Pancreas (tissue), 10 donors: ENCODE results near the gene SPATA9. TPM values are rescaled to one million over a fixed set of nuclear protein-coding genes. Genes with fewer than 3 reads are reported as not detected.

Experiments used
- ATAC-seq, 4 donors: fragments of 200-7000 bp; cut with Tn5 transposase; one replicate each; pipeline versions ENCODE4 v1.8.0 to v1.9.1; 2020; ENCODE audit warnings: mild to moderate bottlenecking in 4 of 4, moderate library complexity in 4 of 4
- DNase-seq, 6 donors: peaks; one replicate each; pipeline ENCODE4 v3.0.0-alpha.2; 2020
- FAIRE-seq: peaks from 2 replicates; lab custom pipeline; 2012; peaks lifted over from hg19 to GRCh38; lab: Jason Lieb, UNC
- H3K27ac ChIP-seq, 4 donors: fragments of 200-600 bp; sonication (generic); 1 replicate in 3 of 4; 2 replicates in 1 of 4; pipeline versions ENCODE4 v1.5.0 to v1.8.0; 2020
- H3K27me3 ChIP-seq, 4 donors: fragments of 200-600 bp; one replicate each; pipeline ENCODE4 v1.8.0; 2021
- H3K36me3 ChIP-seq, 3 donors: fragments of 200-600 bp; sonication (generic) in 1 of 3; one replicate each; pipeline versions ENCODE4 v1.5.0 to v1.8.0; 2020 to 2021
- H3K4me1 ChIP-seq, 3 donors: fragments of 200-600 bp; one replicate each; pipeline ENCODE4 v1.8.0; 2021
- H3K4me3 ChIP-seq, 4 donors: fragments of 200-600 bp; sonication (generic) in 2 of 4; one replicate each; pipeline versions ENCODE4 v1.5.0 to v1.8.0; 2020 to 2021
- H3K9me3 ChIP-seq, 4 donors: fragments of 200-600 bp; one replicate each; pipeline ENCODE4 v1.8.0; 2021
- WGBS, 2 donors: extraction: QIAGEN DNeasy Blood & Tissue Kit; methylation state at CpG; one replicate each; pipeline ENCODE4 v1.1.7; 2013; 5-methylcytosine and 5-hydroxymethylcytosine counted together
- intact Hi-C, 3 donors: fragments of 100-400 bp; cut with DNase I; formaldehyde crosslinking; loops; one replicate each; pipeline versions ENCODE4 v1.11.1 to v1.14.2; 2022
- polyA plus RNA-seq, 2 donors: library from polyadenylated mRNA; stranded (reverse); fragments of 200-250 nt; gene quantifications; one replicate each; pipeline ENCODE4 v1.2.3, GENCODE V29; 2013
- total RNA-seq, 6 donors: library from RNA; stranded (reverse); fragmentation: NEBNext Ultra II Directional in 4 of 6; extraction: Animal tissue kit (Norgen Biotek cat#: 25700) in 4 of 6; gene quantifications; one replicate each; pipeline versions ENCODE4 v1.2.1 to v1.2.4, GENCODE V29; 2021 to 2023
- TF ChIP-seq, protein P1 (sequence below), 4 donors: fragments of 200-600 bp; sonication (generic) in 3 of 4; IDR thresholded peaks; one replicate each; pipeline versions ENCODE4 v1.5.0 to v1.8.0; 2021; ENCODE audit warnings: antibody characterized with exemption in 4 of 4
- donor health status: healthy with polysubstance abuse.
- donor health status: DM: no; HTN: no; CAD: no; lungs with moderate emphysema.
- donor health status: DM: no; HTN: no; CAD: no.
- donor health status: control.
- donor health status: control.
- donor health status: Bipolar disorder and iron deficiency.
- donor health status: DM: yes; HTN: yes; CAD: no.
- donor health status: DM: no; HTN: no; CAD: no.
- donor health status: DM: no; HTN: no; CAD: no.
- donor health status: DM: yes; HTN: yes; CAD: no.

Gene SPATA9
- total and polyA plus RNA-seq, 8 donors: 0.12 to 1.3 (median 0.48) TPM

DNA sequence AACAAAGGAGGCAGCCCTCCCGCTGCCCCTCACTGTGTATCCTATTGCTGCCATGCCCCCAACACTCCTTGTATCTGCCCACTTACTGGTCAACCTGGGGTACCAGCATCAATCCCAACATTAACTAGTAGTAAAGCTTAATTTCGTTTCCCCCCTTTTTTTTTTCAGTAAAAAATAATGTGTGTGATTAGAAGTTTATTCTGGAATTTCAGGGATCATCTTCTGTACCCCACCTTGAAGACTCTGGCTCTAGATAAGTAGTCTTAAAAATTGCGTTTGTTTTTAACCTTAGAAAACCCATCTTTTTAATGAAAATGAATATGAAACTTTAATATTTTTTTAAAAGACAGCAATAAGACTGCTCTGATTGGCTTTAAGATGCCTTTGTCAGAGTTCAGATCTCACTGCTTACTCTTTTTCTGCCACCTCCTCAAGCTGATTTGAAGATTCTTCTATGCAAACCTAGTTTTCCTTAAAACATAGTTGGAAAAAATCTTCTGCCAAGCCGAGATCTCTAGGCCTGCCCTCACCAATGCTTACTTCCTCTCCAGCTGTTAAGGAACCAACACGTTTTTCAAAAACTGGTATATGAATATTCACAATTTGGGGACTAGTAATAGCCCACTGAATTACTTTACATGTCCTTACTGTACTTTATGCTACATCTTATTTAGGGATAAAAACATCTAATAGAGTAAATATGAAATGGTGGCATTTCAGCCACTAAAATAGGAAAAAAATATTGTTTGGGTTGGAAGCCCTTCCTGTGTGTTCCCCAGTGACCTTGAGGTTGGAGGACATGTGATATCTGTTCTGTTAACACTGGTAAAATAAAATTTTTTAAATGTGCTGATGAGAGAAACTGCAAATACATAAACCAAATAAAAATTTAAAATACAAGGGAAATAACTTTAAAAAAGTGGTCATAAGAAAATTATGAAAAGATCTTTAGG, 44.3 kb upstream of the SPATA9 start:
- 41 to 51% methylated on average over 5 of the region's 5 CpGs for whole genome bisulfite sequencing, 2 donors
- Histone ChIP-seq H3K27ac (peak overlapping the region; percentile 67 to 98 (median 84)), H3K27me3 (no peaks in the 10 kb centered on the region), H3K4me1 (peaks cover 51 to 71% (median 61%) of the 10 kb centered on the region in 3 donors), H3K9me3 (no peaks in the 10 kb centered on the region), H3K4me3 (peak overlapping the region in 1 of 4 donors; percentile 3), H3K36me3 (no peaks in the 10 kb centered on the region)
- FAIRE-seq (no peak), ATAC-seq (no peak), DNase-seq (no peak)
- TF ChIP-seq, protein P1, sequence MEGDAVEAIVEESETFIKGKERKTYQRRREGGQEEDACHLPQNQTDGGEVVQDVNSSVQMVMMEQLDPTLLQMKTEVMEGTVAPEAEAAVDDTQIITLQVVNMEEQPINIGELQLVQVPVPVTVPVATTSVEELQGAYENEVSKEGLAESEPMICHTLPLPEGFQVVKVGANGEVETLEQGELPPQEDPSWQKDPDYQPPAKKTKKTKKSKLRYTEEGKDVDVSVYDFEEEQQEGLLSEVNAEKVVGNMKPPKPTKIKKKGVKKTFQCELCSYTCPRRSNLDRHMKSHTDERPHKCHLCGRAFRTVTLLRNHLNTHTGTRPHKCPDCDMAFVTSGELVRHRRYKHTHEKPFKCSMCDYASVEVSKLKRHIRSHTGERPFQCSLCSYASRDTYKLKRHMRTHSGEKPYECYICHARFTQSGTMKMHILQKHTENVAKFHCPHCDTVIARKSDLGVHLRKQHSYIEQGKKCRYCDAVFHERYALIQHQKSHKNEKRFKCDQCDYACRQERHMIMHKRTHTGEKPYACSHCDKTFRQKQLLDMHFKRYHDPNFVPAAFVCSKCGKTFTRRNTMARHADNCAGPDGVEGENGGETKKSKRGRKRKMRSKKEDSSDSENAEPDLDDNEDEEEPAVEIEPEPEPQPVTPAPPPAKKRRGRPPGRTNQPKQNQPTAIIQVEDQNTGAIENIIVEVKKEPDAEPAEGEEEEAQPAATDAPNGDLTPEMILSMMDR (IDR thresholded peaks at IDR 0.05): no peak
- intact Hi-C loops: no loop called here

DNA sequence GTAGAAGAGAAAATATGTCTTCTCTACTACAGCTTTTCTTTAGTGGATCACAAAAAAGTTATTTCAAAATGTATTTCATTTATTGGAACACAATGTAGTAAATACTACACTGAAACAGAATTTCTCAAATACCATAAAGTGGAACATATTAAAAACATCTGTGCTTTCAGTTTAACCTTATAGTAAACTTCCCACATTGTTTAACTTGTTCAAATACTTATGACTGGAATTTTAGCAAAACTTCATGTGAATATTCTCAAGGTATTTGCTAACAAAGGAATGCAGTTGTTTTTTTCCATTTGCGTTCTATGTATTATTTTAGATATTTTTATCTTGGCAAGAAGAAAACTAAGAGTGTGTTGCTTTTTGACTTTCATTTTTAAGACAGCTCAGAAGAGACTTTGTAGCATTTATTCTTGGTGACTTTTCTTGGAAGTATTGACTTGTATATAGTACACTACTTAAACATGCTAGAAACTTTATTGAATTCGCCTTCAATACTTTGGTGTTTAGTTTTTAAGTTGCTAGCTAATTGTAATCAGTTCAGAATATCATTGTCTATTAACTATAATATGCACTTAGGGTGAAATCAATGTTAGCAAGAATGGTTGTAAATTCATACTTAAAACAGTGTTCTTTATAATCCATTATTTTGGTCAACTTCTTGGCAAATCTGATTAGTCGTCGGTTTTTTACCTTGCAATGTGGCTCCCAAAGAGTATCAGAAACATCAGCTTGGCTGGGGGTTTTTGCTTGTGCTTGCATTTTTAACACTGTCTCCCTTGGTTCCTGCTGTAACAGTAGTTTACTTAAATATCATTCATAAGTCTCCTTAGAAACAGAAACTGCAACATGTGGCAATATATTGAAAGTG, 43.4 kb upstream of the SPATA9 start:
- Histone ChIP-seq H3K4me1 (peaks cover 51 to 77% (median 61%) of the 10 kb centered on the region in 3 donors), H3K9me3 (no peaks in the 10 kb centered on the region), H3K27me3 (no peaks in the 10 kb centered on the region), H3K4me3 (no peak overlapping the region), H3K27ac (peak overlapping the region; percentile 67 to 98 (median 84)), H3K36me3 (no peaks in the 10 kb centered on the region)
- WGBS, 2 donors: 39 to 44% methylated on average over 4 of the region's 4 CpGs
- no peak for FAIRE-seq
- no peak for DNase-seq
- ATAC-seq: no peak
- TF ChIP-seq, protein P1 (IDR thresholded peaks at IDR 0.05): no peak
- intact Hi-C loops: no loop called here

DNA sequence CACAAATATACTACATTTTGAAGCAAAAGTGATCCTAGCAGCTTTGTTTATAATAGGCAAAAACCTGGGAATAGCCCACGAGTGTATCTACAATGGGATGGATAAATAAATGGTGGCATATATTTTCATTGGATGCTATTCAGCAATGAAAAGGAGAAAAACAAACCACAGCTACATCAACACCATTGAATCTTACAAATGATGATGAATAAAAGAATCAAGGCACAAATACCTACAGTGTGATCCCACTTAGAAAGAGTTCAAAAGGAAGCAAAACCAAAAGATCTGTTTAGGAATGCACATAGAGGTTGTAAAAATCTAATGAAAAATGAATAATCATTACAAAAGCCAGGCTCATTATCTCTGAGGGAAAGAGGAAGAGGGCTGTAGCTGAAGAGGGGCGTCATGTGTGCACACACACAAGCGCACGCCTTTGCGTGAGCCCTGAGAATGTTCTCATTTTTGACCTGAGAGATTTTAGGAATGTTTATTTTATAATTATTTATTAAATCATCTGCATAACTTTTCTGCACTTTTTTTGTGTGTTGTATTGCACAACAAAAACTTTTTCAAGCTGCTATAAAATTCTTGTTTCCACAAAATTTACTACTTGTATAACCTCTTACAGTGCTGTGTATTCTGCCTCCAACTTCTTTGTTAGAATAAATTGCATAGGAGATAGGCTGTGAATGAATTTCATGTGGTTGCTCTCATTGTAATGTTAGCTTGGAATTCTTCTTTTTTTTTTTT, 42.5 kb upstream of the SPATA9 start:
- H3K36me3 ChIP-seq: no peaks in the 10 kb centered on the region
- DNase-seq (no peak), ATAC-seq (no peak), FAIRE-seq (no peak)
- H3K27ac ChIP-seq: peak overlapping the region in 1 of 4 donors; percentile 26
- no peaks in the 10 kb centered on the region for H3K9me3 ChIP-seq
- intact Hi-C loops: no loop called here
- TF ChIP-seq, protein P1 (IDR thresholded peaks at IDR 0.05): no peak
- no peak overlapping the region for H3K4me3 ChIP-seq
- no peaks in the 10 kb centered on the region for H3K27me3 ChIP-seq
- H3K4me1 ChIP-seq: peaks cover 51 to 78% (median 66%) of the 10 kb centered on the region in 3 donors
- WGBS, 2 donors: 58 to 70% methylated on average over 5 of the region's 5 CpGs

DNA sequence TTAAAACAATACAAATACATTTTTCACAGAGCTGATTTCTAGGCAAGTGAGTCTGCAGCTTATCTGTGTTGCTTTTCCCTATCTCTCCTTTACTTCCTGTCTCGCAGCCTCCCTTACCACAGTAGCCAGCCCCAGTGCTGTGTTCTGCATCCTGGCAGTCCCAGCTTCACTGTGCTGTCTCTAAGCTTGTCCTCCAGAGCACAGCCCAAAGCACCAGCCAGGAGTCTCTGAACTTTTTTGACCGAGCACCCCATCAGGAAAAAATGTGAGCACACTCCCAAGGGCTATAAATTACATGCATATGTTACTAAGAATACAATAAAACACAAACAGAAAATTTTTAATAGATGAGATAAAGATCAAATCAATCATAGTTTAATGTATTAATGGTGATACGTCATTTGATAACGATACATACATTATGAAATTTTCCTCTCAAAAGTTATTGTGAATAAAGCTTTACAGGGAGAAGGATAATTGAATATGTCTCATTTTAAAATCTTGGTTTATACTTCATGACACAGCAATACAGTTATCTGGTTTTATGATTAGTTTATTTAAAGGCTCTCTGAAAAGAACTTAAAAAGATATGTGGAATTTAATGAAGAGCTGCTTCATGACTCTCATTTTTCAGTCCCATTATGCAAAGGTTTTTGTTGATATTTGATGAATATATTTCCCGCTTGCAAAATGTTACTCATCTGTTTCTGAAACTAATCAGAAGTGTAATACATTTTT, 41.0 kb upstream of the SPATA9 start:
- ATAC-seq (peak in 2 of 4 donors; percentile 14 to 35), FAIRE-seq (no peak), DNase-seq (no peak)
- intact Hi-C loops: no loop called here
- TF ChIP-seq, protein P1 (IDR thresholded peaks at IDR 0.05): no peak
- H3K9me3 ChIP-seq: no peaks in the 10 kb centered on the region
- peaks cover 45 to 72% (median 58%) of the 10 kb centered on the region in 3 donors for H3K4me1 ChIP-seq
- WGBS, 2 donors: 62 to 68% methylated on average over 5 of the region's 5 CpGs
- no peak overlapping the region for H3K27ac ChIP-seq
- no peak overlapping the region for H3K4me3 ChIP-seq
- no peaks in the 10 kb centered on the region for H3K36me3 ChIP-seq
- no peaks in the 10 kb centered on the region for H3K27me3 ChIP-seq
